Kidney glomerular epithelial cell (primary cell): ENCODE data around the gene CAMK2D.

ENCODE experiments used
- DNase-seq: peaks from one replicate; lab custom pipeline; 2025; lab: John Stamatoyannopoulos, UW

The CAMK2D gene

DNA sequence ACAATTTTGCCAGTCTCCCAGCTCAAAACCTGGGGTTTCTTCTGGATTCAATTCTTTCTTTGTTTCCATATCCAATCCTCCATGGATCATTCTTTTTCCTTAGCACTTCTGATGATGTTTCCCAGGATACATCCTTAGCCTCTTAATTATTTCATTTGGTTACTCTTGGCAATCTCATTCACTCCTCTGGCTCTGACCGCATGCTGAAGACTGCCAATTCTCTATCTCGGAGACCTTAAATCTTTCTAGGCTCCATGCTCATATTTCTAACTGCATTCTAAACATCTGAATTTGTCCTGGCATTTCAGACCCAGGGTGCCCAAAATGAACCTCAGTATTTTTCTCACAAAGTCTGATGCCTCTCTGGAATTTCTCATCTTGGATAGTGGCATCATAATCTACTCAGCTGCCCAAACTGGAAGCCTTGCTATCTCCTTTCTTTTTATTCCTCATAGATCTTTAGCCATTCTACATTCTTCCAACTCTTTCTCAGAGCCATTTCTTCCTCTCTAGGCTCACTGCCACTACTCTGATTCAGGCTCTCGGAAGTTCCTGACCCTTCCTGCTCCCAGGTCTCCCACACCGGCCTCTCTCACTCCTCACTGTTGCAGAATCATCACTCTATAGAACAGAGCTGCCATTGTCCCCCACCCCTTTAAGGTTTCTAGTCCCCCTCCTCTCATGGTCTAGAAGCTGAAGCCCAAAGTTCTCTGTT is 290.2 kb downstream of the CAMK2D start:
- DNase-seq: no peak

GRCh38 chr4:113469926-113470325 is 291.6 kb downstream of the CAMK2D start:
- DNase-seq: no peak

GRCh38 chr4:113469023-113469390 is 292.5 kb downstream of the CAMK2D start:
- DNase-seq: no peak

DNA sequence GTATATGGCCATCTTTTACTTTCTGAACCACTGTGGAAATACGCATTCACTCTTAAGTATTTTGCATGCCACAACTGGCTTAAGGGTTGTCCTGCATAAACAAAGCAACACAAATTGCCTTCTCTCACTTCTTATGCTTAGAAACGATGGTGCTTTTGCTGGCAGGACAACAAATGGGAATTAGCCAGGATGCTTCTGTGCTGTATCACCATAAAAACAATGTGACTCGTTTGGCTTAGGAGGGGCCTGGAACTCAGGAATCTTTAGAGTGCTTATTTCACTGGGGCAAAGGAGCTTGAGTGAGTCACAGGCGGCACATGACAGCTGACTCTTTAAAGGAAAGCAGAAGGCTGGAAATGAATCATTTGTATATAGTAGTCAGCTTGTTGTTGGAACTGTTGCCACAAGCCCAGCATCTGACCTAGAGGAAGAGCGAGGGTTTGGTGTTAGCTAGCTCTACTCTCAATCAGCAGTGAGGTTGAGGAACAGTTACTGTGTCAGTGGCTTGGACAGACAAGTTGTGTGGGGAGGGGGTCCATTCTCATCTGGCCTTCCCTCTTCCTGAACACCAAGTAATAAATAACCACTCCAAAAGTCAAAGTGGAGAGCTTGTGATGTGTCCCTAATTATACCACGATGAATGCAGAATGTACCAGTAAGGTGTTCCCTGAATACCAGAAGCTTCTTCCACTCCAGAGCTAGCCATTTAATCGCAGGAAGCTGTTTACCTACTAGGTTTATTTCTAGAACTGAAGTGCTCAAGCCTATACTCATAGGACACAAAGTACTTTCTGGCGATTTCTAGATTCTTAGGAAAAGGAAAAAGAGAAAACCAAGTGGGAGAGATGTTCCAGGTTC is 293.1 kb downstream of the CAMK2D start:
- peak; percentile 98 for DNase-seq

- DNase-seq: peak; percentile 29
Observed at GRCh38 chr4:113467581-113467980, 294.0 kb downstream of the CAMK2D start.

DNA sequence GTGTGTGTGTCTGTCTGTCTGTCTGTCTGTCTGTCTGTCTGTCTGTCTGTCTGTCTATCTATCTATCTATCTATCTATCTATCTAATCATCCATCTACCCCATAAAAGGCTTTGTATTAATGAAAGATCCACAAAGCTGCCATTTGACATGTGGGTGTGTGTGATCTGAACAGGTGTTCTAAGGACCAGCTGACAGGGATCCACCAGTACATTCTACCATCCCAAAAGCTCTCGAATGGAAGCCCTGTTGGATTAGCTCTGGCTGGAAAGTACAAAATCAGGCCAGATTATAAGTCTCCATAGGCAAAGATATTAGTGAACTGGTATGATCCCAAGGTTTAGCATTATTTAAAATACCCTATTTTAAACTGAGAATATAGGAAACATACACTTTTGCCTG is 299.3 kb downstream of the CAMK2D start:
- DNase-seq: no peak

- DNase-seq: no peak
Observed at GRCh38 chr4:113461281-113461680, 300.3 kb downstream of the CAMK2D start.

DNA sequence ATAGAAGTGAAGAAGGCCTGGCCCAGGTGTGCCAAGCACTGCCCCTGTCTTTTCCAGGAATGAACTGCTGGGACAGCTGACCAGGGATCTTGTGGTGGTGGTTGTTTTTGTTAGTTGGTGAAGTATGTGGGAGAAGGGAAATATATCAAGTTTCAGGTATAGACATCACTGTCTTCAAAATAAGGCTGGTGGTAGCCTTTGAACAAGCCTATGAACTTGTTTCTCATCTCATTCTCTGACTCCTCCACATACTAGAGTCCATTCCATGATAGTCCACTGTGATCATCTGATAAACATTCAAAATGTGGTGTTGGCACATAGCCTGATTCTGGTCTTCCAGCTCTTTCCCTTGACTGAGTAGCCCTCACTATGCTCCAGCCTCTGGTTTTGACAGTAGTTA is 303.7 kb downstream of the CAMK2D start:
- DNase-seq: peak; percentile 30

GRCh38 chr4:113457121-113457520 is 304.4 kb downstream of the CAMK2D start:
- no peak for DNase-seq

- no peak for DNase-seq
Observed at GRCh38 chr4:113455061-113455460, 306.5 kb downstream of the CAMK2D start.

DNA sequence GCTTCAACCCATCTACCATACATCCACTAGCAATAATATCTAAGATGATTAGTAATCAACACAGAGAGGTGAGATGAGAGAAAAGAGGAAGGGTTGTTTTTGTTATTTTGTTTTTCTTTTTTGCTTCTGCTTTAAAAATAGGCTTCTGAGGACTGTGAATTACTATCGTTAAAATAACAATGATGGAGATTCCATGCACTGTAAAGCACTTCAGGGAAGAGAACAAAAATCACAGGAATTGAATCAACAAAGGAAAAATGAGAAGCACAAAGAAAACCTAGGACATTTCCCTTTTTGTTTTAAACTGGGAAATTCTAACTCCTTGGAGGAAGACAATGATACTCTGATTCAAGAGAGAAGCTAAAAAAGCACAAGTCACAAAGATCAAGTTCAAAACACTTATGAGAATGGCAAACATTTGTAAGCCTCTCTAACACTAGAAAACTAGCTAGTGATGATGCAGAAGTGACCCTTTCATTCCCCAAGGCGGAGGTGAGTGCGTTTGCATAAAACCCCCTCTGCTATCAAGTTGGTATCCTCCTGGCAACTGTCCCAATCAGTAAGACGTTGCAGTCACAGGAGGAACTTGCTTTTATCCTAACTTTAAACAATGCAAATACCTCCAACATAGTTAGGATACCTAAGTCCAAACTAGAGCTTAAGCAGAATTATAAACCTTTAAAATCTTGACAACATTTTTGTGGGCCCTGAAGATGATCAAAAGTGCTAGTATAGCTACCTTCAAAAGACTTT is 308.5 kb downstream of the CAMK2D start:
- peak; percentile 22 for DNase-seq

- no peak for DNase-seq
Observed at GRCh38 chr4:113452152-113452551, 309.4 kb downstream of the CAMK2D start.

DNA sequence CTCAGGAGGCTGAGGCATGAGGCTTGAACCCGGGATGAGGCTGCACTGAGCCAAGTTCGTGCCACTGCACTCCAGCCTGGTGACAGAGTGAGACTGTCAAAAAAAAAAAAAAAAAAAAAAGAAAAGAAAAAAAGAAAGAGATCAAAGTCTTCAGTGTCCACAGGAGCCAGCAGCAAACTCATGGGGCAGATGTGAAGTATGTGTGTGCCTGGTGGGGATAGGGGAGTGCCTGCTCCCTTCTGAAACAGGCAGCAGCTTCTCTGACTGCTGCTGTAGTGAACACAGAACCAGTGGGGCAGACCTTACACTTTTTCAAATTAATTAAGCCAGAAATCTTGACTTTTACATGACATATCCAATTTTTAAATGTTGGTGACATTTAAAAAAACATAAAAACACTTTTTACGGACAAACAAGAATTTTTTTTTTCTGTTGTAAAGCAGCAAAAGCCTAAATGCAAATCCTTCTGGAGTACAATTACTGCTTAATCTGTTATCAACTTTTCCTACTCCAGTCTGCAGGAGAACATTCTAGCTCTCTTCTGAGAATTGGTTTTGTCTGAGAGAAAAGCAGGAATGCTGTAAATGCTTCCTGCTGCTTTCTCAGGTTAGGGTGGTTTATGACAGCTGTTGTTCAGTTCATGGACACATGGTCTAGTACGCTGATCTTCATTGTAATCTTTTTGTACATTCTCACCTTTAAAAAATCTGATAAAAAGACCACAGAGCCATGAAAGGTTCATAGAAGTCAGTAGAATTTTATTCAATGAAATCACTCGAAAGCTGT is 311.1 kb downstream of the CAMK2D start:
- DNase-seq: no peak

DNA sequence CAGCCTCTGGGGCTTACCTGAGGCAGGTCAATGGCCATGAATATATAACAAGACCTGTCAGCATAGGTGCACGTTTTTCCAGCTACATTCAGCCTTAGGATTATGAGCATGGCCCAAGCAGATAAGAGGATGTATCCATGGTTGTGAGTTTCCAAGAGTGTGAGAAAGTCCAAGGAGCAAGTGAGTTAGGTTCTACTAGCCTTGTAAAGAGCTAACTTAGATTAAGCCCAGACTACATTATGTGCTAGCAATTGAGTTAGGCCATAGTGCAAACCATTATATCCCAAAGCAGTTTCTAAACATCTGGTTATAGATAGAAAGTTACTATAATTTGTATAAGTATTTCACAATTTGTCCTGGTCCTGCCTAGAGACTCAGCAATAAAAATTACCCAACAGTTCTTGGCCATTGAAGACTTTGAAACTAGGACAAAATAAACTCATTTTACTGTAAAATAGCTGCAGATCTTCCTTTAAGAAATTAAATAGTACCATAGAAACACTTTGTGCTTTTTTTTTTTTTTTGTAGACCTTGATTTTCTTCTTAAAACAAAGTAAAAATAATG is 312.0 kb downstream of the CAMK2D start:
- DNase-seq: no peak

- DNase-seq: no peak
Observed at GRCh38 chr4:113447769-113448168, 313.8 kb downstream of the CAMK2D start.

DNA sequence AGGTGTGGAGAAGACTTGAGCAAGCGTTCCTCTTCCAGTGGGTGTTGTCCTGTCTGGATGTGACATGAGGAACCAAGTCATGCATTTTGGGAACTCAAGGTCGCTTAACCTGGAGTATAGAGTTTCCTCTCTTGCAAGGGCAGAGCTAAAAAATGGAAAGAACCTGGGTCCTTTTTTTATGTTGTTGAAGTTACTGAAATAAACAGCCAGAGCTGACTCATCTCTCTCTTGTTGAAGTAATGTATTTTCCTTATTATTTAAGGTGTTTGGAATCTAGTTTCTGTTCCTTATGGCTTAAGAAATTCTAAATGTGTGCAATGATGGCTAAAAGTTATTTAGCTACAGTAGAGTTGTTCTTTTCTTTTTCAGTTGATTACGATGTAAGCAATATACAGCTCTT is 314.5 kb downstream of the CAMK2D start:
- DNase-seq: no peak

DNA sequence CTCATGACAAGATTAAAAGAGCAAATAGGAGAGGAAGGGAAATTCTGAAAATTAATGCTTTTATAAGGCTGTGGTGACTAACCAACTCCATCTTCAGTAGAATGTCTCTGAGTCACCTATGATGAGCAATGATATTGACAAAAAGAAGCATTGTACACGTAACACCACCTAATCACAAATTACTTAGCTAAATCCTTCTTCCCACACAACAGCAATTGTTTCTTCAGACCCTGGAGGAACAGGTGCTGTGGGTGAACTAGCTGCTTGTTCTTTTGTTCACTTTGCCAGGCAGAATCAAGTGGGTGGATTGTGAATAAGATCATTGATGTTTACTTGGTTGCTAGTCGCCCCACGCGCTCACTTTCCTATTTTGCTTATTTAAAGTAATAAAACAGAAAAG is 315.5 kb downstream of the CAMK2D start:
- DNase-seq: peak; percentile 21

DNA sequence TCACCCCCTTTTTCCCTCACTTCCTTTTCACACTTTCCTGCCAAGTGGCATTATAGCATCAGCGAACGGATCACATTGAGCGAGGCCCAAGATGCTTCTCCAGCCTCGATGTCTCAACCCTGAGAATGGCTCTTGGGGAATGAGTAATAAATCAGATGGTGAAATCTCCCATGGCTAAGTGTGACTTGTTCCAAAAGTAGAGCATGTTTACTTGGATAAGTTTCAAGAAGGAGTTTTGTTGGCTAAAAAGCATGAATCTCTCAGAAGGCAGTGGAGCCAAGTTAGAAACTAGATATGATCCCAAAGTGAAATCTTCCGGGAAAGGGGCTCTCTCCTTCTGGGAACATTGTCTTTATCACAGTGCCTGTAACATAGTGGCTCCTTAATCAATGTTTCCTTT is 316.3 kb downstream of the CAMK2D start:
- no peak for DNase-seq

DNA sequence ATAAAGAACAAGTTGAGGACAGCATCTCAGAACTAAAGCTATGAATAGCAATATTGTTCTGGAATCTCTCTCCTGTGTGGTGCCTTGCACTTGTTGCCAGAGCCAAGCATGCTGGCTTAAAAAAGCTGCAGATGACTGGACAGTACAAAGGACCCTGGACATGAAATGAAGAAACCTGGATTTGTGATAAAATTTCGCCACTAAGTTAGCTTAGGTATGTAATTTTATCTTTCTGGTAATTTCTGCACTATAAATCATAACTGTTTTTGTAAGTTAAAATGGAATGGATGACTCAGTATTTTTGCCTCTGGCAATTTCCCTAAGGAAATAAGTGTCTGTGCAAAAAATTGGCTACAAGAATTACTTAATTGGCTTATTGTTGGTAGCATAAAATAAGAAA is 317.2 kb downstream of the CAMK2D start:
- peak; percentile 23 for DNase-seq

DNA sequence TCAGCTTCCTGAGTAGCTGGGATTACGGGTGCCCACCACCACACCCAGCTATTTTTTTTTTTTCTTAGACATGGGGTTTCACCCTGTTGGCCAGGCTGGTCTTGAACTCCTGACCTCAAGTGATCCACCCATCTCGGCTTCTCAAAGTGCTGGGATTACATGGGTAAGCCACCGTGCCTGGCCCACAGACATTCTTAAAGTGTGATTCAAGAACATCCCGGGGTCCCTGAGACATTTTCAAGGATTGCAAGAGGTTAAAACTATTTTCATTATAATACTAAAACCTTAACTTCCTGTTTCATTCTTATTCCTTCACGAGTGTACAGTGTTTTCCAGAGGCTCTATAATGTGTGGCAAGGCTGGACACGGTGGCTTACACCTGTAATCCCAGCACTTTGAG is 318.7 kb downstream of the CAMK2D start:
- no peak for DNase-seq

DNA sequence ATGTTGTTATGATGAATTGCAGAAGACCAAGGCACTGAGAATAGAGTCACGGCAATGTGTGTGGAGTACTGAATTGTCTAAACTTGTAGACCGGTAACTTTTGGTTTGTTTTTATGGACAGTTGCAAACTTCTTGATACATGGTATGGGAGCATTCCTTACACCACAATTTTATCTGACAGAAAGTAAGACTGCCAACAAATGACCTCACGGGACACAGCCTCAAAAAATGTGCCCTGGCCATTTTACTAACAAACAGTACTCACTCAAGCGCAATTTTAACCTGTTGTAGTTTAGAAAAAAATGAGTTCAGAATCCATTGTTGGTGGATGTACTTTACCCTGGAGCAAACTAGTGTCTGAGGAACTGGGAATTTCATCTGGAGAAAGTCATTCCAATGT is 321.2 kb downstream of the CAMK2D start:
- DNase-seq: no peak

GRCh38 chr4:113438596-113438995 is 322.9 kb downstream of the CAMK2D start:
- DNase-seq: no peak
